COLO668 (cell line): Measurements from ENCODE around the gene SLC39A9.
A peak's percentile ranks its signal among the peaks of the same experiment; 100 is the strongest.

Source experiments
- DNase-seq: peaks from one replicate; lab custom pipeline; 2025; ENCODE audit not compliant: unreplicated experiment; lab: John Stamatoyannopoulos, UW

The SLC39A9 gene

GRCh38 chr14:69423279-69423678, 24.8 kb downstream of the SLC39A9 start:
- DNase-seq, result no peak

- DNase-seq, result no peak
Observed at GRCh38 chr14:69424149-69424923, 25.8 kb downstream of the SLC39A9 start.

- DNase-seq, result no peak
Observed at GRCh38 chr14:69427596-69427995, 29.1 kb downstream of the SLC39A9 start.

GRCh38 chr14:69428289-69428998, 30.0 kb downstream of the SLC39A9 start:
- no peak for DNase-seq

GRCh38 chr14:69429643-69430042, 31.2 kb downstream of the SLC39A9 start:
- no peak for DNase-seq

GRCh38 chr14:69430306-69430939, 31.9 kb downstream of the SLC39A9 start:
- no peak for DNase-seq

- DNase-seq, result no peak
Observed at GRCh38 chr14:69432364-69432763, 33.9 kb downstream of the SLC39A9 start.

GRCh38 chr14:69439521-69440270, 41.2 kb downstream of the SLC39A9 start:
- no peak for DNase-seq

- DNase-seq, result no peak
Observed at GRCh38 chr14:69441948-69442347, 43.5 kb downstream of the SLC39A9 start.

- DNase-seq, result no peak
Observed at GRCh38 chr14:69443296-69443805, 44.9 kb downstream of the SLC39A9 start.

- no peak for DNase-seq
Observed at GRCh38 chr14:69449216-69449615, 50.7 kb downstream of the SLC39A9 start.

- DNase-seq, result no peak
Observed at GRCh38 chr14:69451941-69452340, 53.4 kb downstream of the SLC39A9 start.

- no peak for DNase-seq
Observed at GRCh38 chr14:69458350-69458749, 59.9 kb downstream of the SLC39A9 start.

- DNase-seq, result no peak
Observed at GRCh38 chr14:69459122-69459521, 60.6 kb downstream of the SLC39A9 start.

- DNase-seq, result peak; percentile 69
Observed at GRCh38 chr14:69460093-69460701, 61.7 kb downstream of the SLC39A9 start.

- DNase-seq, result no peak
Observed at GRCh38 chr14:69464379-69464778, 65.9 kb downstream of the SLC39A9 start.

GRCh38 chr14:69464829-69465228, 66.3 kb downstream of the SLC39A9 start:
- no peak for DNase-seq

GRCh38 chr14:69468949-69469348, 70.5 kb downstream of the SLC39A9 start:
- no peak for DNase-seq

- DNase-seq, result no peak
Observed at GRCh38 chr14:69471436-69471835, 72.9 kb downstream of the SLC39A9 start.

- DNase-seq, result no peak
Observed at GRCh38 chr14:69471916-69472315, 73.4 kb downstream of the SLC39A9 start.

- DNase-seq, result no peak
Observed at GRCh38 chr14:69473260-69473659, 74.8 kb downstream of the SLC39A9 start.
